ENCODE results near the gene PAPSS2.

- TF ChIP-seq CTCF (IDR thresholded peaks at IDR 0.05) (no peak), EP300 (IDR thresholded peaks at IDR 0.05) (no peak), POLR2A (IDR thresholded peaks at IDR 0.05) (no peak)
Observed at GRCh38 chr10:87657371-87657770, 2.3 kb upstream of the PAPSS2 start.
